ENCODE data around the gene HNRNPLL.

GRCh38 chr2:38648107-38648761 lies 45.5 kb upstream of the HNRNPLL start:
- TF ChIP-seq CTCF (IDR thresholded peaks at IDR 0.05; ENCODE audit: low read depth, low read length, missing input control) (no peak), RAD21 (IDR thresholded peaks at IDR 0.05) (no peak), ZBTB33 (IDR thresholded peaks at IDR 0.05) (no peak), REST (IDR thresholded peaks at IDR 0.05) (no peak), GABPA (IDR thresholded peaks at IDR 0.05 in 1 of 2, conservative IDR thresholded peaks at IDR 0.05 in 1 of 2) (no peak), NR2F2 (IDR thresholded peaks at IDR 0.05) (no peak), JUND (IDR thresholded peaks at IDR 0.05) (no peak), MAX (IDR thresholded peaks at IDR 0.05) (no peak), SP1 (IDR thresholded peaks at IDR 0.05) (no peak), ATF3 (IDR thresholded peaks at IDR 0.05) (no peak), HNF4A (conservative IDR thresholded peaks at IDR 0.05) (no peak), TAF1 (conservative IDR thresholded peaks at IDR 0.05) (no peak), HNF4G (IDR thresholded peaks at IDR 0.05) (no peak)

All from liver (tissue), 3 donors.